B cell (primary cell): Measurements from ENCODE around the gene CTDSP2. TPM values are rescaled to one million over a fixed set of nuclear protein-coding genes. Genes with fewer than 3 reads are reported as not detected.

Experiments
- ATAC-seq: fragments of 200-7000 bp; cut with Tn5 transposase; one replicate; pipeline ENCODE4 v1.10.0; 2021; ENCODE audit warnings: low read depth, mild to moderate bottlenecking, moderate number of reproducible peaks, moderate library complexity
- CTCF ChIA-PET: fragments of 350-600 bp; sonication (Branson Sonifier 250); formaldehyde crosslinking; loops from one replicate; lab custom pipeline; 2021; ENCODE audit warnings: antibody characterized with exemption, inconsistent platforms; lab: Charles Lee
- POLR2A ChIA-PET: fragments of 350-600 bp; sonication (Branson Sonifier 250); formaldehyde crosslinking; loops from one replicate; lab custom pipeline; 2021; ENCODE audit warnings: antibody characterized with exemption; lab: Charles Lee
- DNase-seq: peaks from one replicate; pipeline ENCODE4 v3.0.0; 2013
- H2AFZ ChIP-seq: 2 replicates; pipeline ENCODE4 v1.6.1; 2012; ENCODE audit warnings: mild to moderate bottlenecking, low read depth, low read length; ENCODE audit not compliant: insufficient read depth, poor library complexity, severe bottlenecking
- H3K27ac ChIP-seq, 2 donors: 1 replicate in 1 of 2; 2 replicates in 1 of 2; pipeline ENCODE4 v1.5.1; 2012 to 2013; ENCODE audit warnings: low read length in 2 of 2, mild to moderate bottlenecking in 2 of 2, moderate library complexity in 1 of 2
- H3K27me3 ChIP-seq, 4 experiments: fragments of 200-600 bp in 1 of 4; sonication (generic) in 1 of 4; replicated peaks in 1 of 4; 1 replicate in 2 of 4; 2 replicates in 2 of 4; pipeline versions ENCODE4 v1.6.1 to v1.7.0; 2013 to 2016; ENCODE audit warnings: low read length in 3 of 4, mild to moderate bottlenecking in 2 of 4, mixed read lengths in 1 of 4, moderate library complexity in 1 of 4; ENCODE audit not compliant: insufficient read depth in 4 of 4, control insufficient read depth in 3 of 4; ENCODE audit errors: control extremely low read depth in 1 of 4
- H3K36me3 ChIP-seq, 2 experiments: replicated peaks in 1 of 2; 1 replicate in 1 of 2; 2 replicates in 1 of 2; pipeline versions ENCODE4 v1.6.1 to v1.7.1; 2013; ENCODE audit warnings: low read length in 1 of 2; ENCODE audit not compliant: insufficient read depth in 2 of 2, control insufficient read depth in 1 of 2; ENCODE audit errors: control extremely low read depth in 1 of 2, extremely low read depth in 1 of 2
- H3K4me1 ChIP-seq, 2 donors: fragments of 200-600 bp in 1 of 2; sonication (generic) in 1 of 2; 1 replicate in 1 of 2; 2 replicates in 1 of 2; pipeline versions ENCODE4 v1.5.1 to v1.6.1; 2013 to 2017; ENCODE audit warnings: low read length in 2 of 2; ENCODE audit not compliant: control insufficient read depth in 2 of 2, insufficient read depth in 2 of 2
- H3K4me2 ChIP-seq: replicated peaks from 2 replicates; pipeline ENCODE3; 2012; ENCODE audit warnings: mild to moderate bottlenecking, low read depth, low read length; ENCODE audit not compliant: poor library complexity, severe bottlenecking
- H3K4me3 ChIP-seq, 5 experiments: fragments of 200-600 bp in 1 of 5; sonication (generic) in 1 of 5; 1 replicate in 3 of 5; 2 replicates in 2 of 5; pipeline versions ENCODE4 v1.5.1 to v1.7.0; 2011 to 2016; ENCODE audit warnings: low read length in 4 of 5, mild to moderate bottlenecking in 4 of 5, low read depth in 2 of 5, control low read depth in 1 of 5, moderate library complexity in 1 of 5; ENCODE audit not compliant: insufficient read depth in 1 of 5; ENCODE audit errors: control extremely low read depth in 1 of 5, extremely low read depth in 1 of 5
- H3K79me2 ChIP-seq: fragments of 200-600 bp; sonication (generic); one replicate; pipeline ENCODE4 v1.6.0; 2016; ENCODE audit warnings: low read length; ENCODE audit not compliant: control insufficient read depth, insufficient read depth
- H3K9ac ChIP-seq: fragments of 200-600 bp; sonication (generic); 2 replicates; pipeline ENCODE4 v1.6.1; 2017; ENCODE audit warnings: mild to moderate bottlenecking, low read length, moderate library complexity
- H3K9me3 ChIP-seq, 3 donors: one replicate each; pipeline versions ENCODE4 v1.6.1 to v1.7.1; 2013; ENCODE audit warnings: low read length in 2 of 3; ENCODE audit not compliant: control insufficient read depth in 2 of 3, insufficient read depth in 1 of 3; ENCODE audit errors: control extremely low read depth in 1 of 3
- H4K20me1 ChIP-seq: 2 replicates; pipeline ENCODE4 v1.6.0; 2012; ENCODE audit warnings: mild to moderate bottlenecking, low read length; ENCODE audit not compliant: insufficient read depth, control insufficient read depth, poor library complexity, severe bottlenecking
- H3K27ac Mint-ChIP-seq: one replicate; pipeline ENCODE4 v1.8.0; 2021; ENCODE audit warnings: mixed read lengths
- H3K27me3 Mint-ChIP-seq: one replicate; pipeline ENCODE4 v1.8.0; 2021; ENCODE audit warnings: mixed read lengths
- H3K4me1 Mint-ChIP-seq: one replicate; pipeline ENCODE4 v1.8.0; 2021; ENCODE audit warnings: mixed read lengths
- H3K4me3 Mint-ChIP-seq: one replicate; pipeline ENCODE4 v1.8.0; 2021; ENCODE audit warnings: mixed read lengths
- H3K9me3 Mint-ChIP-seq: one replicate; pipeline ENCODE4 v1.8.0; 2022; ENCODE audit warnings: mixed read lengths; ENCODE audit not compliant: insufficient read depth
- CTCF ChIP-seq: fragments of 200-600 bp; IDR thresholded peaks from one replicate; pipeline ENCODE4 v1.8.0; 2022; ENCODE audit warnings: antibody characterized with exemption, mild to moderate bottlenecking
- EZH2 ChIP-seq: IDR thresholded peaks from 2 replicates; pipeline ENCODE4 v1.6.1; 2012; ENCODE audit warnings: borderline replicate concordance, low read depth, mild to moderate bottlenecking, moderate library complexity, low read length; ENCODE audit not compliant: insufficient read depth, poor library complexity, severe bottlenecking
- WGBS: methylation state at CpG from one replicate; pipeline ENCODE4 v1.1.5; 2013; ENCODE audit warnings: missing lambda C conversion rate; ENCODE audit not compliant: insufficient coverage; 5-methylcytosine and 5-hydroxymethylcytosine counted together
- intact Hi-C: fragments of 100-400 bp; cut with micrococcal nuclease; formaldehyde crosslinking; loops from one replicate; pipeline ENCODE4 v1.10.0; 2022
- polyA plus RNA-seq: library from polyadenylated mRNA; depleted of rRNA; stranded (reverse); fragments of >200 nt; gene quantifications from 2 replicates; pipeline ENCODE4 v1.2.3, GENCODE V29; 2012
- total RNA-seq, 2 donors: library from RNA; stranded (reverse); fragments of 120-200 nt in 1 of 2; gene quantifications; 1 replicate in 1 of 2; 2 replicates in 1 of 2; pipeline versions ENCODE4 v1.2.3 to v1.2.4, GENCODE V29; 2013 to 2022

CTDSP2 gene
- total and polyA plus RNA-seq, 2 donors (not counting 1 experiment from before 2014, with no cell fraction given): 99.1 to 209 TPM

DNA sequence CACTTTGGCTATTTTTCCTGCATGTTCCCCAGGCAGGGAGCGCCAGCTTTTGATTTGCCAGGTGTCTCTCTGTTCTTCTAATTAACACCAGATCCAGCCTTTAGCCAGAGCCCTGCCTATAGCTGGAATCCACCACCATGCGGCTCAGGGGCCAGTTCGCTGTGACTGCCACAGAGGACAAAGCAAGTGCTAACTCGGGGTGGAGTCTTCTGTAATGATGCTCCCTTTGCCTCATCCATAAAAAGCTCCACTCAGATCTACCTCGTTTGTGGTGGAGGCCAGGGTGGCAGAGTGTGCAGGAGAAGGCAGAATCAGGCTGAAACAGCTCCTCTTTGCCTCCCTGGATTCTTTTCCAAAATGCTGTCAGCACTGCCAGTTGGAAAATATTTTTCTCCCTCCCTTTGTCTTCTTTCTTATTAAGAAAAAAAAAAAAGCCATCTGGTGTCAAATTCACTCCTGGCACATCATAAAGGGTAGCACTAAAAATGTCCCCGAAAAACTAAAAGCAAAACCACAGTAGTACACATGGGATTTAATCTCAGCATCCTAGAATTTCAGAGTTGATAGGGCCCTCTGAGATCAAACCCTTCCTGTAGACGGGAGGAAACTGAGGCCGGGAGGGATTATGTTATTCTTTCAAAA is 18.0 kb upstream of the CTDSP2 start:
- Histone ChIP-seq H3K9me3 (no peaks in the 10 kb centered on the region), H3K4me3 (peak overlapping the region in 4 of 5 experiments; percentile 31 to 58 (median 51)), H4K20me1 (no peaks in the 10 kb centered on the region), H3K4me2 (peak overlapping the region; percentile 84), H3K27me3 (peaks cover 0 to 53% (median 22%) of the 10 kb centered on the region in 4 experiments), H3K9ac (peak overlapping the region; percentile 61), H2AFZ (peak overlapping the region; percentile 78), H3K79me2 (no peaks in the 10 kb centered on the region), H3K27ac (no peak overlapping the region), H3K36me3 (no peaks in the 10 kb centered on the region), H3K4me1 (peaks cover 8 to 10% of the 10 kb centered on the region in 2 donors)
- no peaks in the 10 kb centered on the region for H3K9me3 Mint-ChIP-seq
- CTCF ChIA-PET: interaction anchor here (0.7 to 1.8 kb wide), 11 partner anchors 10 to 82 kb away, joined by 3 to 5 read pairs (median 3); partner anchors contain the start of gene TSFM
- peak overlapping the region; percentile 58 for H3K4me3 Mint-ChIP-seq
- peaks cover 8% of the 10 kb centered on the region for H3K4me1 Mint-ChIP-seq
- DNase-seq (no peak), ATAC-seq (no peak)
- POLR2A ChIA-PET: interaction anchor here (0.8 kb wide), 1 partner anchor 31 kb away, joined by 3 read pairs; no protein-coding TSS in a partner anchor
- intact Hi-C loops: loop anchor here (2.0 kb wide), 1 partner anchor 34 kb away; no protein-coding TSS in a partner anchor
- peaks cover 36% of the 10 kb centered on the region for H3K27me3 Mint-ChIP-seq
- peak overlapping the region; percentile 10 for H3K27ac Mint-ChIP-seq
- 29% methylated on average over 3 of the region's 8 CpGs for WGBS
- TF ChIP-seq CTCF: no peak
- no peak for TF ChIP-seq EZH2

DNA sequence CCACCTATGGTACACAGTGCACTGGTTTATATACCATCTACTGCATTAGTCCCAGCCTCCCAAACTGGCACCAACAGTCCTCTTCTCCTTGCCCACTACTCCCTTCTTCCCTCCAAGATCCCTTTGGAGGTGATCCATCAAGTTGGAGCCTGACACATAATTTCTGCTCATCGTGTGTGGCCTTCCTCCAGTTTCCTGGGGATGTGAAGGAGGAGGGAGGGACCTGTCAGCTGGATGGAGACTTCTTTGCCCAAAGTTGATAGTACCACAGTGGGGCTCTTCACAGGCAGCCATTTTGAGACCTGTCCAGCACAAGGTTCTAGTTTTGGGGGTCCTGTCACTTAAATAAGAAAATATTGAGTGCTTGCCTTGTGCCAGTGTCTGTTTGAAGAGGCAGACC is 17.1 kb upstream of the CTDSP2 start:
- ATAC-seq (no peak), DNase-seq (no peak)
- no peak overlapping the region for H3K4me3 ChIP-seq
- peaks cover 0 to 57% (median 20%) of the 10 kb centered on the region in 4 experiments for H3K27me3 ChIP-seq
- POLR2A ChIA-PET: no interaction called here
- intact Hi-C loops: loop anchor here (2.0 kb wide), 1 partner anchor 35 kb away; no protein-coding TSS in a partner anchor
- H3K79me2 ChIP-seq: no peaks in the 10 kb centered on the region
- TF ChIP-seq EZH2 (no peak), CTCF (no peak)
- no peak overlapping the region for H2AFZ ChIP-seq
- no peak overlapping the region for H3K27ac Mint-ChIP-seq
- no peak overlapping the region for H3K9ac ChIP-seq
- no peak overlapping the region for H3K27ac ChIP-seq
- WGBS: no CpG with 5 or more reads among the region's 1 CpG
- H4K20me1 ChIP-seq: no peaks in the 10 kb centered on the region
- H3K36me3 ChIP-seq: no peaks in the 10 kb centered on the region
- peaks cover 8 to 10% of the 10 kb centered on the region in 2 donors for H3K4me1 ChIP-seq
- H3K9me3 ChIP-seq: no peaks in the 10 kb centered on the region
- H3K4me3 Mint-ChIP-seq: no peak overlapping the region
- H3K27me3 Mint-ChIP-seq: peaks cover 45% of the 10 kb centered on the region
- no peaks in the 10 kb centered on the region for H3K9me3 Mint-ChIP-seq
- H3K4me1 Mint-ChIP-seq: peaks cover 8% of the 10 kb centered on the region
- CTCF ChIA-PET: no interaction called here
- H3K4me2 ChIP-seq: no peak overlapping the region
